ENCODE measurements around the gene AMOTL1.

- no peak for TF ChIP-seq CTCF (IDR thresholded peaks at IDR 0.05; ENCODE audit: insufficient read depth, low read length)
- no peak for TF ChIP-seq POLR2AphosphoS5 (IDR thresholded peaks at IDR 0.05; ENCODE audit: low read depth)
Measured at GRCh38 chr11:94873916-94874540, 105.9 kb downstream of the AMOTL1 start.
